ENCODE results near the gene VAT1.

Gene VAT1

DNA sequence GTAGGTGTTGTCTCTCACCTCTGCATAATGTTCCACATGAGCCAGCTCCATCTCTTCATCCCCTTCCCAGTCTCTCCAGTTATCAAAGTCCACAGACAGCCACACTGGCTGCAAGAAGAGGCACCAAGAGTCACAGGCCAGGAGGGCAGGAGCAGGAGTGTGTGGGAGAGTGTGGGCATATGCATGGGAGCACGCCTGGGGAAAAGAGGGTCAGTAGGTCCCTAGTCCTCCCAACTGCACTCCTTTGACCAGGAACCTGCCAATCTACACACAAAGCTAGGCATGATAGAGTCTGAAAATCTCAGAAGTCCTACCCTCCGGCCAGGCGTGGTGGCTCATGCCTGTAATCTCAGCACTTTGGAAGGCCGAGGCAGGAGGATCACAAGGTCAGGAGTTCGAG lies 50.6 kb downstream of the VAT1 start:
- H3K9me3 ChIP-seq (ENCODE audit: insufficient read depth, low read length, severe bottlenecking): no peaks in the 10 kb centered on the region
- no peak overlapping the region for H3K27ac ChIP-seq (ENCODE audit: low read length)
- no peak overlapping the region for H3K4me3 ChIP-seq (ENCODE audit: low read depth in 1 of 2, low read length in 2 of 2)
- H3K9ac ChIP-seq (ENCODE audit: low read depth, low read length): no peak overlapping the region
- no peaks in the 10 kb centered on the region for H3K79me2 ChIP-seq (ENCODE audit: insufficient read depth, low read length)
- H3K27me3 ChIP-seq (ENCODE audit: insufficient read depth, low read length, poor library complexity): no peaks in the 10 kb centered on the region
- H3K4me2 ChIP-seq (ENCODE audit: insufficient read depth, low read length): no peak overlapping the region
- TF ChIP-seq EZH2 (IDR thresholded peaks at IDR 0.05; ENCODE audit: borderline replicate concordance, low read depth, low read length, severe bottlenecking): no peak
- TF ChIP-seq, protein P1, sequence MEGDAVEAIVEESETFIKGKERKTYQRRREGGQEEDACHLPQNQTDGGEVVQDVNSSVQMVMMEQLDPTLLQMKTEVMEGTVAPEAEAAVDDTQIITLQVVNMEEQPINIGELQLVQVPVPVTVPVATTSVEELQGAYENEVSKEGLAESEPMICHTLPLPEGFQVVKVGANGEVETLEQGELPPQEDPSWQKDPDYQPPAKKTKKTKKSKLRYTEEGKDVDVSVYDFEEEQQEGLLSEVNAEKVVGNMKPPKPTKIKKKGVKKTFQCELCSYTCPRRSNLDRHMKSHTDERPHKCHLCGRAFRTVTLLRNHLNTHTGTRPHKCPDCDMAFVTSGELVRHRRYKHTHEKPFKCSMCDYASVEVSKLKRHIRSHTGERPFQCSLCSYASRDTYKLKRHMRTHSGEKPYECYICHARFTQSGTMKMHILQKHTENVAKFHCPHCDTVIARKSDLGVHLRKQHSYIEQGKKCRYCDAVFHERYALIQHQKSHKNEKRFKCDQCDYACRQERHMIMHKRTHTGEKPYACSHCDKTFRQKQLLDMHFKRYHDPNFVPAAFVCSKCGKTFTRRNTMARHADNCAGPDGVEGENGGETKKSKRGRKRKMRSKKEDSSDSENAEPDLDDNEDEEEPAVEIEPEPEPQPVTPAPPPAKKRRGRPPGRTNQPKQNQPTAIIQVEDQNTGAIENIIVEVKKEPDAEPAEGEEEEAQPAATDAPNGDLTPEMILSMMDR (IDR thresholded peaks at IDR 0.05; ENCODE audit: borderline replicate concordance, extremely low read depth, low read length, poor library complexity, severe bottlenecking): no peak
- H4K20me1 ChIP-seq (ENCODE audit: insufficient read depth, low read length): no peaks in the 10 kb centered on the region
- no peaks in the 10 kb centered on the region for H3K4me1 ChIP-seq (ENCODE audit: insufficient read depth, low read length)
- DNase-seq: no peak
- no peak overlapping the region for H2AFZ ChIP-seq (ENCODE audit: low read depth, low read length)
- H3K36me3 ChIP-seq (ENCODE audit: insufficient read depth, low read length): no peaks in the 10 kb centered on the region
- no peak for ATAC-seq (ENCODE audit: insufficient read depth, low read depth)

DNA sequence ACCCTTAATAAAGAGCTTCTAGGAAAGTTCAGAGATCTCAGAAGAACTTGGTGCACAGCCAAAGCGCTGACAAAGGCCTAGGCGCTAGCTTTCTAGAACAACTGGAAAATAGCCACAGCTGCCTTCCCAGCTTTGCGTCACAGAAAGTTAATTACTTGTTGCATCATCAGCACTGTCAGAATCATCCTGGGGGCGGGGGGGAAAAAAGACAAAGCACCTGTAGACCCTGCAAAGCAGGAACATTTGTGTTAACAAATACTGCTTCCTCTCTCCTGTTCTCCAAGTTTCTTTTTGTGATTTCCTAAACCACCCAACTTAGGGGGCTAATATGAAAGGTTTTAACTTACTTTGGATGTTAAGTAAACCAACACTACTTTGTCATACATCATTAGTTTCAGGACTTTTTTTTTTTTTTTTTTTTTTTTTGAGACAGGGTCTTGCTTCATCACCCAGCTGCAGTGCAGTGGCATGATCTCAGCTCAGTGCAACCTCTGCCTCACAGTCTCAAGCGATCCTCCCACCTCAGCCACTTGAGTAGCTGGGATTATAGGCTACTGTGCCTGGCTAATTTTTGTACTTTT lies 53.1 kb downstream of the VAT1 start:
- no peaks in the 10 kb centered on the region for H3K36me3 ChIP-seq (ENCODE audit: insufficient read depth, low read length)
- H2AFZ ChIP-seq (ENCODE audit: low read depth, low read length): no peak overlapping the region
- H3K4me2 ChIP-seq (ENCODE audit: insufficient read depth, low read length): no peak overlapping the region
- H4K20me1 ChIP-seq (ENCODE audit: insufficient read depth, low read length): no peaks in the 10 kb centered on the region
- H3K27ac ChIP-seq (ENCODE audit: low read length): no peak overlapping the region
- H3K27me3 ChIP-seq (ENCODE audit: insufficient read depth, low read length, poor library complexity): no peaks in the 10 kb centered on the region
- H3K79me2 ChIP-seq (ENCODE audit: insufficient read depth, low read length): peaks cover 6% of the 10 kb centered on the region
- no peaks in the 10 kb centered on the region for H3K9me3 ChIP-seq (ENCODE audit: insufficient read depth, low read length, severe bottlenecking)
- TF ChIP-seq, protein P1 (IDR thresholded peaks at IDR 0.05; ENCODE audit: borderline replicate concordance, extremely low read depth, low read length, poor library complexity, severe bottlenecking): no peak
- no peak for ATAC-seq (ENCODE audit: insufficient read depth, low read depth)
- no peak overlapping the region for H3K9ac ChIP-seq (ENCODE audit: low read depth, low read length)
- H3K4me3 ChIP-seq (ENCODE audit: low read depth in 1 of 2, low read length in 2 of 2): no peak overlapping the region
- DNase-seq: peak; percentile 13
- peaks cover 3% of the 10 kb centered on the region; the same call in 1 of the 2 replicates for H3K4me1 ChIP-seq (ENCODE audit: insufficient read depth, low read length)

DNA sequence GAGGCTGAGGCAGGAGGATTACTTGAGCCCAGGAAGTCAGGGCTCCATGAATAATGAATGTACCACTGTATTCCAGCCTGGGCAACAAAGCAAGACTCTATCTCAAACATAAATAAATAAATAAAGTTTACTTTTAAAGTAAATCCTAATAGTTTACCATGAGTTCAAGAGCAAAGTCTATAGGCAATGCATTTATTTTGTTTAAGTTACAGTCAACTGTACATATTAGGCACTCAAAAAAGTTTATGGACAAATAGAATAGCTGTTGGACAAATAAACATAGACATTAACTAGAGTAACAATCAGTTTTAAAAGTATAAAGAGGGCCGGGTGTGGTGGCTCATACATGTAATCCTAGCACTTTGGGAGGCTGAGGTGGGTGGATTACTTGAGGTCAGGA lies 54.3 kb downstream of the VAT1 start:
- H2AFZ ChIP-seq (ENCODE audit: low read depth, low read length): no peak overlapping the region
- no peak for DNase-seq
- H4K20me1 ChIP-seq (ENCODE audit: insufficient read depth, low read length): no peaks in the 10 kb centered on the region
- H3K79me2 ChIP-seq (ENCODE audit: insufficient read depth, low read length): peaks cover 17% of the 10 kb centered on the region
- H3K9me3 ChIP-seq (ENCODE audit: insufficient read depth, low read length, severe bottlenecking): no peaks in the 10 kb centered on the region
- peaks cover 13% of the 10 kb centered on the region for H3K4me1 ChIP-seq (ENCODE audit: insufficient read depth, low read length)
- no peak overlapping the region for H3K4me2 ChIP-seq (ENCODE audit: insufficient read depth, low read length)
- TF ChIP-seq, protein P1 (IDR thresholded peaks at IDR 0.05; ENCODE audit: borderline replicate concordance, extremely low read depth, low read length, poor library complexity, severe bottlenecking): no peak
- TF ChIP-seq EZH2 (IDR thresholded peaks at IDR 0.05; ENCODE audit: borderline replicate concordance, low read depth, low read length, severe bottlenecking): no peak
- H3K36me3 ChIP-seq (ENCODE audit: insufficient read depth, low read length): no peaks in the 10 kb centered on the region
- no peak overlapping the region for H3K4me3 ChIP-seq (ENCODE audit: low read depth in 1 of 2, low read length in 2 of 2)
- no peak overlapping the region for H3K9ac ChIP-seq (ENCODE audit: low read depth, low read length)
- H3K27ac ChIP-seq (ENCODE audit: low read length): no peak overlapping the region
- no peak for ATAC-seq (ENCODE audit: insufficient read depth, low read depth)
- H3K27me3 ChIP-seq (ENCODE audit: insufficient read depth, low read length, poor library complexity): no peaks in the 10 kb centered on the region
